ENCODE results near the gene SHE.

SHE gene

GRCh38 chr1:154445040-154445472 lies 57.2 kb downstream of the SHE start:
- DNase-seq (ENCODE audit: low spot score), result no peak

- no peak for DNase-seq (ENCODE audit: low spot score)
Observed at GRCh38 chr1:154443274-154444013, 58.8 kb downstream of the SHE start.

- no peak for DNase-seq (ENCODE audit: low spot score)
Observed at GRCh38 chr1:154442006-154442740, 60.0 kb downstream of the SHE start.

GRCh38 chr1:154441241-154441888 lies 60.8 kb downstream of the SHE start:
- DNase-seq (ENCODE audit: low spot score), result no peak

GRCh38 chr1:154440036-154440804 lies 62.0 kb downstream of the SHE start:
- no peak for DNase-seq (ENCODE audit: low spot score)

GRCh38 chr1:154436433-154436832 lies 65.8 kb downstream of the SHE start:
- no peak for DNase-seq (ENCODE audit: low spot score)

GRCh38 chr1:154435599-154436200 lies 66.5 kb downstream of the SHE start:
- no peak for DNase-seq (ENCODE audit: low spot score)

- DNase-seq (ENCODE audit: low spot score), result peak; percentile 9
Observed at GRCh38 chr1:154434346-154435085, 67.7 kb downstream of the SHE start.

GRCh38 chr1:154433161-154433764 lies 68.9 kb downstream of the SHE start:
- no peak for DNase-seq (ENCODE audit: low spot score)

- no peak for DNase-seq (ENCODE audit: low spot score)
Observed at GRCh38 chr1:154431586-154432373, 70.4 kb downstream of the SHE start.

GRCh38 chr1:154430903-154431302 lies 71.3 kb downstream of the SHE start:
- DNase-seq (ENCODE audit: low spot score), result no peak

- no peak for DNase-seq (ENCODE audit: low spot score)
Observed at GRCh38 chr1:154429841-154430611, 72.2 kb downstream of the SHE start.
